Subcutaneous abdominal adipose tissue (tissue), 5 donors: ENCODE data around the gene ARHGAP24.

Source experiments
- H3K27ac ChIP-seq: one replicate; pipeline ENCODE4 v1.7.0; 2013; ENCODE audit warnings: low read depth, mild to moderate bottlenecking, inconsistent platforms, low read length, moderate library complexity
- H3K27me3 ChIP-seq, 5 donors: one replicate each; pipeline ENCODE4 v1.7.0; 2013; ENCODE audit warnings: low read length in 5 of 5, inconsistent platforms in 1 of 5; ENCODE audit not compliant: control insufficient read depth in 5 of 5, insufficient read depth in 4 of 5
- H3K36me3 ChIP-seq, 5 donors: one replicate each; pipeline ENCODE4 v1.7.0; 2013; ENCODE audit warnings: low read length in 5 of 5; ENCODE audit not compliant: control insufficient read depth in 5 of 5, insufficient read depth in 5 of 5
- H3K4me1 ChIP-seq, 5 donors: one replicate each; pipeline ENCODE4 v1.7.0; 2013; ENCODE audit warnings: low read length in 5 of 5, mild to moderate bottlenecking in 3 of 5, moderate library complexity in 1 of 5; ENCODE audit not compliant: control insufficient read depth in 5 of 5, insufficient read depth in 5 of 5
- H3K4me3 ChIP-seq, 5 donors: one replicate each; pipeline ENCODE4 v1.7.0; 2013; ENCODE audit warnings: low read length in 5 of 5, low read depth in 1 of 5
- H3K9ac ChIP-seq, 5 donors: one replicate each; pipeline ENCODE4 v1.7.0; 2013; ENCODE audit warnings: low read length in 5 of 5, mild to moderate bottlenecking in 4 of 5, moderate library complexity in 3 of 5
- H3K9me3 ChIP-seq, 5 donors: one replicate each; pipeline ENCODE4 v1.7.0; 2013; ENCODE audit warnings: low read length in 5 of 5; ENCODE audit not compliant: control insufficient read depth in 5 of 5
- donor health status: healthy.
- donor health status: healthy.
- donor health status: healthy.
- donor health status: healthy.
- donor health status: healthy.

The ARHGAP24 gene

GRCh38 chr4:85740431-85740861 lies 265.5 kb downstream of the ARHGAP24 start:
- H3K9ac ChIP-seq: no peak overlapping the region
- H3K4me1 ChIP-seq: peaks cover 0 to 38% (median 18%) of the 10 kb centered on the region in 5 donors
- H3K36me3 ChIP-seq: no peaks in the 10 kb centered on the region
- H3K4me3 ChIP-seq: no peak overlapping the region
- H3K27ac ChIP-seq: no peak overlapping the region
- H3K9me3 ChIP-seq: no peaks in the 10 kb centered on the region
- H3K27me3 ChIP-seq: no peaks in the 10 kb centered on the region

- no peaks in the 10 kb centered on the region for H3K27me3 ChIP-seq
- peaks cover 0 to 38% (median 18%) of the 10 kb centered on the region in 5 donors for H3K4me1 ChIP-seq
- H3K9ac ChIP-seq: no peak overlapping the region
- no peaks in the 10 kb centered on the region for H3K9me3 ChIP-seq
- H3K36me3 ChIP-seq: no peaks in the 10 kb centered on the region
- H3K4me3 ChIP-seq: no peak overlapping the region
- H3K27ac ChIP-seq: peak overlapping the region; percentile 74
These were observed 266.4 kb downstream of the ARHGAP24 start for GRCh38 chr4:85741381-85741780.

DNA sequence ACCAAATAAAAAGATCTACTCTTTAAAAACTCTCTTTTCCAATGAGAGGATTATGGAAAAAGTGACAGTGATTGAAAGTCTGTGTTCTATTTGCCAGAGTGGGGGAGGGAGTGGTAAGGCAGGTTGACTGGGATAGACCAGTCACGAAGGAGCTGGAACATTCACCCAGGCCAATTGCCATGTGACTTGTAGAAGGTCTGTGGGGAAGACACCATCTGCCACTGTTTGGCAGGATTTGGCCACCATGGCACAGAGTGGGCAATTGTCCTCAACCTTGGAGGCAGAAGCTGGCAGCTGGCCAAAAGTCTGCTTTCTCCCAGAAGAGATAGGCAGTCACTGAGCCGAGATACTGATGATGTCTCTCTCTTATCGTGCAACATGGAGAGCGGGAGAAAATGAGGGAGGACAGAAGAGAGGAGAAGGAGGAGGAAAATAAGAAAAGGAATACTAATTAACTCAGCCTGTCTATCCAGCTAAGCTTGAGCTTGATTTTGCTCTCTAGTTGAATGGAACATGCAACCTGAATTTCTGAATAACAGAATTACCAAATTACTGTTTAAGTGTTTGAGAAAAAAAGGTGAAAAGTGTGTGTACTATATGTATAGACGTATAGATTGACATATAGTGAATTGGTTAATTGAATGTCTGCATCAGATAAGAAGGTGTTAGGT lies 267.1 kb downstream of the ARHGAP24 start:
- no peaks in the 10 kb centered on the region for H3K9me3 ChIP-seq
- H3K4me3 ChIP-seq: no peak overlapping the region
- H3K36me3 ChIP-seq: no peaks in the 10 kb centered on the region
- no peak overlapping the region for H3K9ac ChIP-seq
- H3K4me1 ChIP-seq: peaks cover 0 to 38% (median 18%) of the 10 kb centered on the region in 5 donors
- peak overlapping the region; percentile 74 for H3K27ac ChIP-seq
- H3K27me3 ChIP-seq: no peaks in the 10 kb centered on the region

DNA sequence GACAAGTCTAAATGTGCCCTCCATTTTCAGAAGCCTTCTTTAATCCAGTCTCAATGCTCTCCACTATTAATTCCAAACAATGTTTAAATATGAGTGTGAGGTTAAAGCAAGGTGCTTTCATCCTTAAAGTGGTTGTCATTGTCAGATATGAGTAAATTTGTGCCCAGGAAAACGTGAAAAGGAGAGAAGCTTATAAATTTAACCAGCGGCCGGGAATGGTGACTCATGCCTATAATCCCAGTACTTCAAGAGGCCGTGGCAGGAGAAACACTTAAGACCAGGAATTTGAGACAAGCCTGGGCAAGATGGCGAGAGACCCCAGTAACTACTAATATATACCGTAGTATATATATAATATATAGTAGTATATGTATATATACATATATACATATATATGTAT lies 270.0 kb downstream of the ARHGAP24 start:
- H3K4me3 ChIP-seq: no peak overlapping the region
- H3K4me1 ChIP-seq: peaks cover 0 to 40% (median 16%) of the 10 kb centered on the region in 5 donors
- no peaks in the 10 kb centered on the region for H3K36me3 ChIP-seq
- H3K9ac ChIP-seq: no peak overlapping the region
- peak overlapping the region; percentile 74 for H3K27ac ChIP-seq
- no peaks in the 10 kb centered on the region for H3K27me3 ChIP-seq
- H3K9me3 ChIP-seq: no peaks in the 10 kb centered on the region

- Histone ChIP-seq H3K9me3 (no peaks in the 10 kb centered on the region), H3K36me3 (no peaks in the 10 kb centered on the region), H3K4me1 (peaks cover 0 to 33% (median 16%) of the 10 kb centered on the region in 5 donors), H3K4me3 (no peak overlapping the region), H3K9ac (no peak overlapping the region), H3K27me3 (no peaks in the 10 kb centered on the region), H3K27ac (no peak overlapping the region)
These were observed 271.0 kb downstream of the ARHGAP24 start for GRCh38 chr4:85745939-85746338.

- Histone ChIP-seq H3K27me3 (no peaks in the 10 kb centered on the region), H3K36me3 (peaks cover 0 to 4% (median 0%) of the 10 kb centered on the region in 5 donors), H3K4me1 (peaks cover 0 to 13% (median 2%) of the 10 kb centered on the region in 5 donors), H3K9me3 (no peaks in the 10 kb centered on the region), H3K9ac (no peak overlapping the region), H3K27ac (no peak overlapping the region), H3K4me3 (no peak overlapping the region)
These were observed 273.0 kb downstream of the ARHGAP24 start for GRCh38 chr4:85747882-85748491.

DNA sequence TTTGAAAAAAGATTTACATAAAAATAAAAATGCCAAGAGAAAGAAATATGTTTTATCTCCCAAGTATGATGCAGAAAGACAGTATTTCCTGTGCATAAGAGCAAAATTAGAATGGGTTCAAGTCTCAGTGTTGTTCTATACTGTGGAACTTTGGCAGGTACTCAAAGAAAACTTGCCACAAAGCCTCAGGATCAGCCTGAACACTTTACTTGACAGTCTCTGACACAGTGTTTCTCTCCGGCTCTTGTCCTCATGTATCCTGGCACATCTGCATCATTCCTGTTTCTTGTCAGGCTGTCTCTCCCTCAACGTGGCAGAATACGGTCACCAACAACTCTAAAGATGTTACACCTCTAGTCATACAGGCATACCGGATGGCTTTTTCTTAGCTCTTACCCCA lies 273.7 kb downstream of the ARHGAP24 start:
- peaks cover 0 to 10% (median 0%) of the 10 kb centered on the region in 5 donors for H3K4me1 ChIP-seq
- no peak overlapping the region for H3K4me3 ChIP-seq
- no peak overlapping the region for H3K9ac ChIP-seq
- no peaks in the 10 kb centered on the region for H3K27me3 ChIP-seq
- H3K9me3 ChIP-seq: no peaks in the 10 kb centered on the region
- H3K36me3 ChIP-seq: peaks cover 0 to 4% (median 0%) of the 10 kb centered on the region in 5 donors
- H3K27ac ChIP-seq: no peak overlapping the region

GRCh38 chr4:85751866-85752265 lies 276.9 kb downstream of the ARHGAP24 start:
- no peak overlapping the region for H3K27ac ChIP-seq
- H3K36me3 ChIP-seq: peaks cover 0 to 4% (median 0%) of the 10 kb centered on the region in 5 donors
- peaks cover 0 to 14% (median 4%) of the 10 kb centered on the region in 5 donors for H3K4me1 ChIP-seq
- H3K9me3 ChIP-seq: no peaks in the 10 kb centered on the region
- no peak overlapping the region for H3K9ac ChIP-seq
- H3K4me3 ChIP-seq: no peak overlapping the region
- no peaks in the 10 kb centered on the region for H3K27me3 ChIP-seq

- H3K9me3 ChIP-seq: no peaks in the 10 kb centered on the region
- H3K36me3 ChIP-seq: peaks cover 0 to 4% (median 0%) of the 10 kb centered on the region in 5 donors
- no peak overlapping the region for H3K9ac ChIP-seq
- peaks cover 0 to 10% (median 4%) of the 10 kb centered on the region in 5 donors for H3K4me1 ChIP-seq
- H3K4me3 ChIP-seq: no peak overlapping the region
- no peaks in the 10 kb centered on the region for H3K27me3 ChIP-seq
- no peak overlapping the region for H3K27ac ChIP-seq
These were observed 280.3 kb downstream of the ARHGAP24 start for GRCh38 chr4:85755285-85755684.

- Histone ChIP-seq H3K9me3 (no peaks in the 10 kb centered on the region), H3K27ac (no peak overlapping the region), H3K4me3 (no peak overlapping the region), H3K4me1 (peaks cover 0 to 24% (median 15%) of the 10 kb centered on the region in 5 donors), H3K9ac (no peak overlapping the region), H3K36me3 (peaks cover 0 to 2% (median 0%) of the 10 kb centered on the region in 5 donors), H3K27me3 (no peaks in the 10 kb centered on the region)
These were observed 282.0 kb downstream of the ARHGAP24 start for GRCh38 chr4:85756938-85757337.
